NCI-H1436 (cell line): ENCODE data around the gene GID8.
A peak's percentile ranks its signal among the peaks of the same experiment; 100 is the strongest.
"Not testable (repeated sequence)": the region's sequence is repeated elsewhere in the genome, so short reads cannot be mapped to it uniquely, and the experiment has no call there.

Experiments
- DNase-seq: peaks from one replicate; lab custom pipeline; 2025; lab: John Stamatoyannopoulos, UW

GID8 gene

DNA sequence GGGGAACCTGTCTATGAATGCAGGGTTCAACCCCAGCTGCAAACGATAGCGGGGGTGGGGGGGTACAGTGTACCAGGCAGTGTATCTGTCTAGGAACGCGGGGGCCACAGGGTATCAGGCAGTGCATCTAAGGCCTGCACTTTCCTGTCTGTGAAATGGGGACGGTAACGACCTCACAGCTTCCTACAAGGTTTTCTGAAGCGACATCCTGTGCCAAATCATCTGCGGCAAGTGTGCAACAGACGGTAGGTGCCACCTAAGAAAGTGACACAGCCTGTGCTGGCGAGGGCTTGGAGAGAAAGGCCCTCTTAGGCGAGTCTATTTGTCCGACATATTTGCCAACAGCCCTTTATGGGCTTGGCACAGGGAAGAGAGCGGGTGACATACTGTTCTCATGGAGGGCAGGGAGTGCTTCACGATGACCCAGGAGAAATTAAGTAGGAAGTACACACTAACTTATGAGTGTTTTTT lies 15.5 kb upstream of the GID8 start:
- no peak for DNase-seq

DNA sequence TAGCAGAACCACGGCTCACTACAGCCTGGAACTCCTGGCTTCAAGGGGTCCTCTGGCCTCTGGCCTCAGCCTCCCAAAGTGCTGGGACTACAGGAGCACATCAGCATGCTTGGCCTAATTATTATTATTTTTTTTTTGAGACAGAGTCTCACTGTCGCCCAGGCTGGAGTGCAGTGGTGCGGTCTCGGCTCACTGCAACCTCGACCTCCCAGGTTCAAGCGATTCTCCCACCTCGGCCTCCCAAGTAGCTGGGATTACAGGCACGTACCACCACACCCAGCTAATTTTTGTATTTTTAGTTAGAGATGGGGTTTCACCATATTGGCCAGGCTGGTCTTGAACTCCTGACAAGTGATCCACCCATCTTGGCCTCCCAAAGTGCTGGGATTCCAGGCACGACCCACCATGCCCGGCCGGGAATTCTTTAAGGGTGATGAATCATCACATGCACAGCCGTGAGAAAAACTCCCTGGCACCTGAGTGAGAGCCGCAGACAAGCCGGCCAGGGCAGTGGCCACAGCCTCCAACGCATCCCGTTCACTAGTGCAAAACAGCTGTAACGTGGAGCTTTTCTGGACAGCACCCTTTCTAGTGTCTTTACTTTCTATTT lies 14.8 kb upstream of the GID8 start:
- not testable (repeated sequence) for DNase-seq

DNA sequence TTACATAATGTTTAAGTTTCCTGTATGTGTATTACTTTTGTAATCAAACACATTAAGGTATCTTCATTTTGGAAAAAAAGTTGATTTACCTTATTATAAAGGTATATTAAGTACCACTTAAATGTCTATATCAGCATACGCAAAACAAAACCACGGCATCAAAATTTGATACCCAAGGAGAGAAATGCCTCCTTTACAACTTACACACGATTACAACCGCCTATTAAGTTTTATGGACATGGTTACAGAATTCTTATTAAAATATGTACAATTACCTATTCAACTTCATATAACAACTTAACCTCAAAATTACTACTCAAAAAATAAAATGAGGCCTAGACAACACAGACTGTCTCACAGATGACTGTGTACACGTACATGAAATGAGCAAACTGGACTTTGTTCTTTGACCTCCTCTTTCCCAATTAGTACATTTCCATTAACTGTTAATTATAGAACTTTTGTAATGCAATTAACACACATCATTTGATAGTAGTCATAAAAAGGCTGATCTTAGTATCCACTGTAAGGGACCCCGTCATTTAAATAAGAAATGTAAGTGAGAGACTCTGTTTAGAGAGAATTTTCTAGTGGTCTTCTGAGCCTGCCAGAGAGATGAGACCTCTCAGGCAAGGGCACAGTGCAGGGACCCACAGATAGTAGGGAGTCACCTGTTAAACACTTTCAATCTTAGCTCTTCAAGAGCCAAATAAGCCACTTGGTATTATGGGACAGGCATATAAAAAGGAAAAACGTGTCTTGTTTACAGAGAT lies 14.1 kb upstream of the GID8 start:
- DNase-seq: no peak

DNA sequence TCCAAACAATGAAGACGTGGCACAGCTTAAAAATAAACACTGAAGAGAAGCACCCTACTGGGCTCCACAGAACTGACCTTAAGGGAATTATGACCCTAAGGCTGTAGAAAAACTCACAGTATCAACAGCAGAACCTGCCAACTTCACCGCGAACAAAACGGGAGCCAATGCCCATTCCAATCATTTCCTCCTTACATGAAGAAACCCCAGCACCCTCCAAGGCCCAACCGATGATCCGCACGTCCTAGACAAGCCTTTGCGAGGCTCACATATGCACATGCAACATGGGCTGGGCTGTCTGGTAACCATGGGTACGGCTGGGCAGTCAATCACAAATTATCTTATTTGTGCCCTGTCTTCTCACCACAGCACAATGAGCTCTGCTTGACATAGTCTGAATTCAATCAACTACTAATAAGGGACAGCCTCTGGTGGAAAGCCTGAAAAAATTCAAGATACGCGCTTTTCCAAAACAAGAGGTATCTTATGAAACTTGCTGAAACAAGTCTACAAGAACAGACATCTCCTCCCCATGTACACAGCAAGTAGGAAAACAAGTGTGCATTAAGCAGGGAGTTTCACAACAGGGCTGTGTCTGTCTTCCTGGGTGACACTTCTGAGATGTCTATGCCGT lies 13.4 kb upstream of the GID8 start:
- no peak for DNase-seq

DNA sequence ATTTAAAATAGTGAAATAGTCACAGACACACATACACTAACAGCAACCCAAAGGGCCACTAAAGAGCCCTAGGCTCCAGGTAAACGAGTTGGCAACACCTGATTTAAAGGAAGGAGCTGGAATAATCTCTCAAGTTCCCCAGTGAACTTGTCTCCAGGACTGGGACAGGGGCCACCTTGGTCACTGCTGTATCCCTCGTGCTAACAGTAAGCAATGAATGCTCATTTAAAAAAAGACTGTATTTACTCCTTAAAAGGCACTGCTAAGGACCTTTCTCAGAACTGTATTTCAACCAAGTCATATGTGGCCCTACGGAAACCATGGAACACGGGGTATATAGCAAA lies 12.9 kb upstream of the GID8 start:
- DNase-seq: no peak

DNA sequence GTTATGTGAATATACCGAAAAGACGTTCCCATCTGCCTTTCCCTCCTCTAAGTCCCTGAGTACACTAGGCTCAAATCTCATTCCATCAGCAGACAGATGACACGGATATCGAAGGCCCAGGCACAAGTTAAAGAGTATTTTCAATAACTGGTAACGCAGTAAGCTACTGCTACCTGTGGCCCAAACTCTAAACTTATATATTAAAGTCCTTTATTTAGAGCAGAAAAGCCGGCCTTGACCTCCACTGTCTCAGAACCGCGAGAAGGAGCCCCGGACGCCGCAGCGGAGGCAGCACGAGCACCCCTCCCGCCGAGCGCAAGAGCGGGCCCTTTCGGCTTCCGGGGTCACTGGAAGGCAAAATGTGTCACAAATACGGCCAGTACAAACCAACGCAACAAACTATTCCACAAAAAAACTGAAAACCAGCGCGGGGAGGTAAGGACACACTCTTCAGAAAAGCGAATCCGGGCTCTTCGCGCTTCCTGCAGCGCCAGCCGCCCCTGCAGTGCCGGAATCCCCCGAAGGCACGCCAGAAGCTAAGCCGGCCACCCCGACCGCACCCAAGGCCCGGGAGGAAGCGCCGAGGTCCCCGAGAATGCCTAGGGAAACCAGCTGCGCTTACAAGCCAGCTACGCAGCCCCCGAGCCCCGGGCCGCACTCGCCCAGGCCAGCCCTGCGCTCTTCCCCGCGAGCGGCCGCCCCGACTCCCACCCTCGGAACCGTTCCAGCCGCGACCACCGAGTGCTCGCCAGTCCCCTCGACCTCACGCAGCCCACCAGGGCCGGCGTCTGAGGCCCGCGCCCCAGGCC lies 12.3 kb upstream of the GID8 start:
- no peak for DNase-seq

DNA sequence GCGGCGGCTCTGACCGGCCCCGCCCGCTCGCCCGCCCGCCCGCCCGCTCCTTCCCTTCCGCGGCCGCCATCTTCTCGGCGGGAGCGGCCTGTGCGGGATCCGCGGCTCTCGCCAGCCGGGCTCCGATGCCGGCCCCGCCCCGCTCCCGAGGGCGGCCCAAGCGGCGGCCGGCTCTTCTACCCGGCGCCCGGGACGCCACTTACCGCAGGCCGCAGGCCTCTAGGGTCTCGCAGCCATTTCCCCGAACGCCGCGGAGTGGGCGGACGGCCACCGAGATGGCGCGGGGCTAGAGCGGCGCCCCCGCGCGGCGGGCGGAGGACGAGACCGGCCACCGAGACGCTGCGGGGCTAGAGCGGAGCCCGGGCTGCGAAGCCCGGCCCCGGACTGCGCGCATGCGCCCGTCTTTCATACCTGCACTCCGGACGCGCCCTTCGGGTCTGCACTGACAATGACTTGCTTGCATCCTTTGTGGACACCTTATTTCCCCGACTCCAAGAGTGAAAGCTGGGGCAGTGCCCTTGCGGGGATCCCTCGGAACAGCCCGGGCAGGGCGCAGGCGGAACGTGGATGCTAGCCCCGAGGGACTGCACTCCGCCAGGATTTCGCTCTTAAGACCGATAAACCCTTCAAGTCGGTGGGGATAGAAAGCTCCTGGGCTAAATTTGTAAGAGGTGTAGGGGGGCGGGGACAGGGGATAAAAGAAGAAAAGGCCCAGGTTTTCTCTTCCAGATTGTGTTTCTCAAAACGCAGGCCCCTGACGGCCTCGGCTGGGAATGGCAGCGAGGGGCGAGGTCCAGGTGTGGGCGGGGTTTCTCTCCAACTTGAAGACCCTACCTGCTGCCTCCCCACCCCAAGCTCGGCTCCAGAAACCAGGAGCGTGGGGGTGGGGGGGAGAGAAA lies 11.5 kb upstream of the GID8 start, which contains the start of gene DIDO1:
TSS of gene DIDO1 (minus strand) at position 277 of the 899 bp plus-strand sequence.
- peak; percentile 84 for DNase-seq

DNA sequence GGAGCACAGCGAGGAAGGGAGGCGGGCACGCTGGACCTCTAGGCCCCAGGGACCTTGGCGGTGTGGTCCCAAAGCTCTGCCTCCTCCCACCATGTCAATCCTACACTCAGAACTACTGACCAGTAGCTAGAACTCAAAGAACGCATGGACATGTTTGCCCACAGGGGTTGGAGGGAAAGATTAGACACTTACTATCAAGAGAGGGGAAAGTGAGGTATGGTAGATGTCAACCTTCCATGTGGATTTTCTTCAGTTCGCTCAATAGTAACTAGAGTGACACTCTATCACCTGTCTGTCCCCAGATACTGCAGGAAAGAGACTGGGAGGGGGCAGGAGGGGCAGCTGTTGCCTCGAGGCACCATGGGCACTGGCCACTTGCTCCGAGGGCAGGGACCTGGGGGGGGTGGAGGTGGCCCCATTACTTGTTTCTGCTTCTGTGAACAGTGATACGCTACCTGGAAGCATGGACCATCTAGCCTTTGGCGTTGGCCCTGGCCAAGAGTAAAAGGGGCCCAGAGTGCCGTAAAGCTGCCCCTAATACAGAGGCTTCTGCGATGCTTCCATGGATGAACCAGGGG lies 10.7 kb upstream of the GID8 start:
- no peak for DNase-seq

DNA sequence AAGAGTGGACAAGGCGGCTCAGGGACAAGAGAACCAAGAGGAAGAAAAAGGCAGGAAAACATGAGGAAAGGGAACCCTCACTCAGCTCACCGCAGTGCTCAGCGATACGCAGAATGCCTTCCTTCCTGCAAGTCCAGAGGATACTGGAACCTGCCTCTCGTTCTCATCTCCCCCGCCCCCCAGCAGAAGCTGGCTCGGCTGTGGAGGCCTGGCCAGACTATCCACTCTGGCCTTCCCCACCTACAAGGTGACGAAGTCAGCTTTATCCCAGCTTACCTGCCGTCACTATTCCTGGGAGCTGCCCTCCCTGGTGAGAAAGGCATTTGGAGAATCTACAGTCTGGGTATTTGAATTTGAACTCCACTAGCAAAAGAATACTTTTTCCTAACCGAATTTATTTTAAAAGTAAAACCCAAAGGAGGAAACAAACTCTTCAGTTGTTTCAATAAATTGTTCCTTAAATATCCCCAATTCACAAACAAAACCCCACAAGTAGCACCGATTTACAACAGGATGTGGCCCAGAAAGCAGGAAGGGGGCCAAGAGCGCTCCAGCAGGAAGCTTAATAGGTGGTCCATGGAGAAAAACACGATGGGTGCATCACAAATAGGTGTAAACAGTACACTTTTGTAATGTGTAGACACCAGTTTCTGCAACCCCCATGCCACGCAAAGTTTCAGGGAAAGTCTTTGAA lies 9.6 kb upstream of the GID8 start:
- no peak for DNase-seq

DNA sequence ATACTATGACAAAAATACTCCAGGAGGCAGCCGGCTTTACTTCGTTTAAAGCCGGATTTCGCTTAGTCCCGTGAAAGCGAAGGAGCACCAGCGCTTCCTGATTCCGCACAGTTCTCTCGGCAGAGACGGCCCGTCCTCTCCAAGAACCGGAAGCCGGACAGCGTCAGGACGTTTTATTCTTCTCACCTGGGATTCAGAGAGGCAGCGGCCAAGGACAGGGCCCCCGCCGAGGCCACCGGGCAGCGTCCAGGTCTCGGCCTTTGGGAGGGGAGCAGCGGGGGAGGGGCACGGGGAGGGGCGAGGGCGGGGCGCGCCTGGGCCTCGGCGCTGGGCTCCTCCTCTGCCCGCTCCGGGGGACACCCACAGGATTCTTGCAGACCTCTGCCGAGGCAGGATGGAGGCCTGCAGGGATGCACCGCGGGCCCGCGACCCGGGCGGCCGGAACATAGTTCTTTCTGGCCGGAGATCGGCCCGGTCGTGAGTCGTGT lies 8.9 kb upstream of the GID8 start:
- DNase-seq: no peak

DNA sequence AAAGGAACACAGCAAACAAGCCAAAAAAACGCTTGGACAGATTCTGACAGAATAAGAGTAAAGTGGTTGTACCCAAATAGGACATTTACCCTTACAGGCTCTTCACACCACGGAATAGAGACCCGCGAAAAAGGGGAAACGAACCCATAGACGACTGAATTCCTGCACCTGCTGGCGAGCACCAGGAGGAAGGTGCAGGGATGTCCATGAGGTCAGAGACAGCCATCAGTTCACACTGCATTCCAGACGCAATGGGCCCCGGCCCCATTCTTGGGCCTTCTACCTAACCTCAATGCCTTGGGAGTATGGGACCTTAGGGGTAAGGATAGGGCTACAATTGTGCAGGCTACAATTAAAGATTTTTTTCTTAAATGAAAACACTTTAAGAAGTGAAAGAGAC lies 6.5 kb upstream of the GID8 start:
- DNase-seq: no peak

DNA sequence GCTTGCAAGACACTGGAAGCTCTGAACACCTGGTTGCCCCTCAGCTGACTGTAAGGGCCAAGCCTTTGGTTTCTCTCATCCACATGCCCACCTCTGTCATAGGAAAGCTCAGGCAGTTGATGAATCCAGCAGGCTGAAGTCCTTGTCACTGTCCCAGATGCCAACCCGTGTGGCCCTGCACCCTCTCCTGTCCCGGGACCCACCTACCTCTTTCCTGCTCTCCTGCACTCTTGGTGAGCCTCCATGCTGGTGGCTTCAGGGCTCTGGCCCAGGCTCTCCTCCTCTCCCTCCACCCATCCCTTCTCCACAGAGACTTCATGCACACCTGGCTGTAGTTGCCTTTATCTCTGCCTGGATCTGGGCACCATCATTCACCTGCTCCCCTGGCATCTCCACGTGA lies 4.0 kb upstream of the GID8 start:
- DNase-seq: no peak

DNA sequence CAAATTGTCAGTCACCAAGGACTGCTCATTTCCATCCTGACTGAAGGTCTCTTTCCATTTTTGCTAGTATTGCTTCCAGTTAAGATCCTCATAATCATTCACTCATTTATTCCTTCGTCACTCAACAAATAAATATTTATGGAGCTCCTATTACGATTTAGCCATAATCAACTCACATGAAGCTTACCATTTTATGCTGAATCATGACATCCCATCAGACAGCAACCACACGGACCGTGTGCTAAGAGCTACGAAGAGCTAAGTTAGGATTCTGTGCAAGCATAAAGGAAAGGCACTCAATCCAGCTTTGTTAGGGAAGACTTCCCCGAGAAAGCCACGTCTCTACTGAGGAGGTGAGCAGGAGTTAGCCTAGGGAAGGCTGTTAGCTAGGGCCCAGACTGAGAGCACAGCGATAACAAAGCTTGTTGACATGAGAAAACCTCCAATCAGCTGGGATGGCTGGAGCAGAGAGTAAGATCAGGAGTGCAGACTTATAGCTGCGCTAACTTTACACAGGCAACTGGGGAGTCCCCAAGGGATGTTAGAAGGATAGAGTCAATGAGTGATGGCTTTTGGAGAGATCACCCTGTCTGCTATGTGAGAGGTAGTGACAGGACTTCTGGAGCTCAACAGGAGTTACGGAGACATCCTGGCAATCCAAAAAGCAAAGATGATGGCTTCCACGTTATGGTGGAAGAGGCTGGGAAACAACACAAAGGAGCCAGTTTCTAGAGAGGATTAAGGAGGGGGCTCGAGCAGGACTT lies 2.6 kb upstream of the GID8 start:
- DNase-seq: no peak

DNA sequence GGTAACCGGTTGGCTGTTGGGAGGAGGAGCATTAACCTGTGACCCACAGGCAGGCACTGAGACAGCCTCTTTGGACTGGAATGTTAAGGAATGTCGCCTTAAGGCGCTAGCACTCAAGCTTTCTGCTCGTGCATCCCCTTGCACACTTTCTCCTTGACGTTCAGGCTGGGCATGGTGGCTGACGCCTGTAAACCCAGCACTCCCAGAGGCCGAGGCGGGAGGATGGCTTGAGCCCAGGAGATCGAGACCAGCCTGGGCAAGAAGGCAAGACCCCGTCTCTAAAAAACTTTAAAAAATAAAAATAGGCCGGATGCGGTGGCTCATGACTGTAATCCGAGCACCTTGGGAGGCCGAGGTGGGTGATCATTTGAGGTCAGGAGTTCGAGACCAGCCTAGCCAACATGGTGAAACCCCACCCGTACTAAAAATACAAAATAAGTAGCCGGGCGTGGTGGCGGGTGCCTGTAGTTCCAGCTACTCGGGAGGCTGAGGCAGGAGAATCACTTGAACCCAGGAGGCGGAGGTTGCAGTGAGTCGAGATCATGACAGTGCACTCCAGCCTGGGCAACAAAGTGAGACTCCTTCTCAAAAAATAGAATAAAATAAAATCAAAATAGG lies 1.9 kb upstream of the GID8 start:
- no peak for DNase-seq

DNA sequence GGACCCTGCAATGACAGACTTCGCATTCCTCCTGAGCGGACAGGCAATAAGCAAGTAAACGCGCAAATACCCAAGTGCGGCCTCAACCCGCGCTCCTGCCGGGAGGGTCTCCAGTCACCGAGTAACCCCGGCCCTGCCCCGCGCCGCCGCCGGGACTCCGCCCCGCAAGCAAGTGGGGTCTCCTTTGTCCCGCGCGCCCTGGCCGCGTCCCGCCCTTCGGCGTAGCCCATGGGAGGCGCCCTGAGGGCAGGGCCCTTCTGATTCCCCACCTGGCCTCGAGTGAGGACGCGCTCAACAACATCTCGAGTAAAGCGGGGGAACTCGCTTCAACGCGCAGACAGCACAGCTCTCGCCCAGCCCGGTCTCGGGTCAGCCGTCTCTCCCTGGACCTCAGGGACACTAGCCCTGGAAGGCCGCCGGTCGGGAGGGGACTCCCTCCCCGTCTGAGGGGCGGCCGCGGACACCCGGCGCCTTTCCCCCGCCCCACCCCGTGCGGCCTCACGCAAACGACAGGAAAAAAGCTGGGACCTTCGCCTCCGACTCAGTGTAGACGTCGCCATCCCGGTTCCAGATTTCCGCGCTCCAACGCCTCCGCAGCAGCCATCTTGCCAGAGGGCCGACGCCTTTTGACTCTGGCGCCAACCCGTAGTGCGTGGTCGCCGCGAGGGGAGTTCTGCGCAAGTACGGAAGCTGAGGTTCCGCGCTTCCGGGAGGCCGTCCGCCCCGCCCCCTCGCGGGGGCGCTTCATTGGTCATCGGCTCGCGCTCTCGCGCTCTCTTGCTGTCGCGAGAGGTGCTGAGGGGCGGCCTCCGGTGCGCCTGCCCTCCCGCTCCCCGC lies 461 bp upstream of the GID8 start:
- DNase-seq: peak; percentile 93

DNA sequence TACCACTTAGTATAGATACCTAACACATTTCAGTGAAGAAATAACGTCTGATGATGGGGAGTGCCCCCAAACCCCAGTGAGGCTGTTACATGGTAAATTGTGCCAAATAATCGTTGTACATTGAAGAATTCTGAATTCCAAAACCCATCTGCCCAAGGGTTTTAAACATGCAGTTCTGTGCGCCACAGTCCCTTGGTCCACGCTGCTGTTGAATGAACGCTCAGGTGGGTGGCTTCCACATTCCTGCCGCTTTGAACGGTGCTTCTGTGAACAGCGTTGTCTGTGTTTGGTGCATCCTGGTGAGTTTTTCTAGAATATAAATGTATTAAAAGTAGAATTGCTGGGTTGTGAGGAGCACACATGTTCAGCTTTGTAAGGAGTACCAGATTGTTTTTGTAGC lies 2.9 kb downstream of the GID8 start:
- DNase-seq: no peak

DNA sequence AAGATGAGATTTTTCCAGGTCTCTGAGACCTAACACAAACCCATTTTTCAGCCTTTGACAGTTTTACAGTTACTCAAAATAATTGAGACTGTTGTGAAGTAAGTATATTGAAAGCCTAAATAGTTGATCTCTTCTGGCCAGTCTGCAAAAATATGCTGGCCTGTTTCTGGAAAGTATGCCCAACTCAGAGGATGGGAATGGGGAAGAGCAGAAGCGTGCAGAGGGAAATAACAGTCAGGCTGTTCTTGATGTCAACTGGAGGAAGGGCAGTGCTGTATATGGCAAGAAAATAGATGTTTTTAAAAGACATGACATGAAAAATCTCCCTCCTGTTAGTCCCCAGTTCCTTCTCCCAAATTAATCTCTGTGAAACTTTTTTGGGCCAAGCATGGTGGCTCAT lies 3.8 kb downstream of the GID8 start:
- no peak for DNase-seq

DNA sequence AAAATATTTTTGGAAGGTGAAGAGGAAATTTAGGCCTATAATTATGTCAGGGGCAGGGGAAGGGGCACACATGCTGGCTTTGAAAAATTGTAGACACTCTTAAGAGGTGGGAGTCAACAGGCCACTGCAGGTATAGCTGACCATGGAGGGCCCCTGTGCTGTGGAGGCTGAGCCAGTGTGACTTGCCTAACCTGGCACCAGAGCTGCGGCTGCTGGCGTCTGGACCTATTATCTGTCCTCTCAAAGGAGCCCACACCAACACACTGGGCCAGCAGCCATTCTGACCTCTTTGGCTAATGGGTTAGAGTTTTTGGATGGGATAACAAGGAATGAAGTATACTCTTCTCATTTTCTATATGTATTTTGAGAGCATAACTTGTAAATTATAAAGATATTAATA lies 4.5 kb downstream of the GID8 start:
- no peak for DNase-seq
